H9 (cell line): ENCODE measurements around the gene POFUT2. TPM values are rescaled to one million over a fixed set of nuclear protein-coding genes. Genes with fewer than 3 reads are reported as not detected.
A peak's percentile ranks its signal among the peaks of the same experiment; 100 is the strongest.

Experiments
- DNase-seq: peaks from one replicate; pipeline ENCODE4 v3.0.0-alpha.2; 2017
- H2AFZ ChIP-seq: one replicate; pipeline ENCODE4 v1.6.1; 2013; ENCODE audit warnings: mild to moderate bottlenecking, low read length, control low read depth, moderate library complexity
- H2AK5ac ChIP-seq: 2 replicates; pipeline ENCODE4 v1.6.1; 2013; ENCODE audit warnings: low read length, control low read depth, mixed read lengths; ENCODE audit not compliant: insufficient read length
- H2BK120ac ChIP-seq: one replicate; pipeline ENCODE4 v1.6.1; 2013; ENCODE audit warnings: low read depth, mild to moderate bottlenecking, low read length, control low read depth, inconsistent platforms; ENCODE audit not compliant: poor library complexity, severe bottlenecking
- H2BK12ac ChIP-seq: 2 replicates; pipeline ENCODE4 v1.6.1; 2013; ENCODE audit warnings: low read length, control low read depth, mixed read lengths, low read depth; ENCODE audit not compliant: insufficient read length
- H2BK15ac ChIP-seq: 2 replicates; pipeline ENCODE4 v1.6.1; 2013; ENCODE audit warnings: low read depth, low read length, control low read depth
- H2BK20ac ChIP-seq: one replicate; pipeline ENCODE4 v1.6.1; 2013; ENCODE audit warnings: low read depth, mild to moderate bottlenecking, low read length, control low read depth, inconsistent platforms; ENCODE audit not compliant: poor library complexity, severe bottlenecking
- H2BK5ac ChIP-seq: 2 replicates; pipeline ENCODE4 v1.6.1; 2013; ENCODE audit warnings: low read length, control low read depth, mixed read lengths; ENCODE audit not compliant: insufficient read length
- H3K14ac ChIP-seq: 2 replicates; pipeline ENCODE4 v1.6.1; 2013; ENCODE audit warnings: low read length, control low read depth; ENCODE audit not compliant: insufficient read depth
- H3K18ac ChIP-seq: 2 replicates; pipeline ENCODE4 v1.6.1; 2013; ENCODE audit warnings: low read depth, mild to moderate bottlenecking, mixed read lengths, low read length, control low read depth; ENCODE audit not compliant: insufficient read length
- H3K23ac ChIP-seq: 2 replicates; pipeline ENCODE4 v1.6.1; 2013; ENCODE audit warnings: low read length, control low read depth, mixed read lengths, low read depth; ENCODE audit not compliant: insufficient read length
- H3K23me2 ChIP-seq: 2 replicates; pipeline ENCODE4 v1.6.1; 2013; ENCODE audit warnings: low read depth, mild to moderate bottlenecking, mixed read lengths, low read length, control low read depth; ENCODE audit not compliant: insufficient read length, poor library complexity, severe bottlenecking
- H3K27ac ChIP-seq: 2 replicates; pipeline ENCODE4 v1.5.1; 2013; ENCODE audit warnings: low read length, control low read depth, mixed read lengths, low read depth; ENCODE audit not compliant: insufficient read length
- H3K27me3 ChIP-seq: 2 replicates; pipeline ENCODE4 v1.6.1; 2013; ENCODE audit warnings: low read length, control low read depth, inconsistent platforms; ENCODE audit not compliant: insufficient read depth
- H3K4ac ChIP-seq: 2 replicates; pipeline ENCODE4 v1.6.1; 2013; ENCODE audit warnings: low read depth, mild to moderate bottlenecking, control low read depth, inconsistent platforms, low read length, moderate library complexity
- H3K4me1 ChIP-seq: 2 replicates; pipeline ENCODE4 v1.6.1; 2013; ENCODE audit warnings: low read length, control low read depth, inconsistent platforms; ENCODE audit not compliant: insufficient read depth
- H3K4me2 ChIP-seq: 2 replicates; pipeline ENCODE4 v1.6.1; 2013; ENCODE audit warnings: low read length, control low read depth, mixed read lengths; ENCODE audit not compliant: insufficient read length, insufficient read depth
- H3K56ac ChIP-seq: 2 replicates; pipeline ENCODE4 v1.6.1; 2013; ENCODE audit warnings: low read depth, mild to moderate bottlenecking, mixed read lengths, low read length, control low read depth; ENCODE audit not compliant: insufficient read length
- H3K79me1 ChIP-seq: 2 replicates; pipeline ENCODE4 v1.6.1; 2013; ENCODE audit warnings: low read depth, mild to moderate bottlenecking, moderate library complexity, low read length, control low read depth, inconsistent platforms; ENCODE audit not compliant: insufficient read depth, poor library complexity, severe bottlenecking
- H3K79me2 ChIP-seq: 2 replicates; pipeline ENCODE4 v1.6.1; 2013; ENCODE audit warnings: low read length, control low read depth, inconsistent platforms; ENCODE audit not compliant: insufficient read depth
- H3K9ac ChIP-seq: 2 replicates; pipeline ENCODE4 v1.6.1; 2013; ENCODE audit warnings: low read length, control low read depth, mixed read lengths; ENCODE audit not compliant: insufficient read length; ENCODE audit errors: extremely low read depth
- H3K9me3 ChIP-seq: one replicate; pipeline ENCODE4 v1.6.1; 2013; ENCODE audit warnings: low read depth, low read length, inconsistent platforms; ENCODE audit not compliant: control insufficient read depth
- H3T11ph ChIP-seq: one replicate; pipeline ENCODE4 v1.6.1; 2013; ENCODE audit warnings: mild to moderate bottlenecking, low read length, control low read depth, inconsistent platforms
- H4K20me1 ChIP-seq: one replicate; pipeline ENCODE4 v1.6.1; 2013; ENCODE audit not compliant: control insufficient read depth, insufficient read length, insufficient read depth
- H4K5ac ChIP-seq: 2 replicates; pipeline ENCODE4 v1.6.1; 2013; ENCODE audit warnings: low read depth, mild to moderate bottlenecking, mixed read lengths, low read length, control low read depth; ENCODE audit not compliant: insufficient read length
- H4K8ac ChIP-seq: replicated peaks from 2 replicates; pipeline ENCODE4 v1.6.1; 2013; ENCODE audit warnings: low read length, control low read depth, mixed read lengths, low read depth; ENCODE audit not compliant: insufficient read length
- H4K91ac ChIP-seq: 2 replicates; pipeline ENCODE4 v1.6.1; 2013; ENCODE audit warnings: low read depth, mild to moderate bottlenecking, moderate library complexity, mixed read lengths, low read length, control low read depth; ENCODE audit not compliant: insufficient read length
- H3K27ac Mint-ChIP-seq, 3 experiments: 2 replicates in 2 of 3; 3 replicates in 1 of 3; pipeline ENCODE4 v1.8.0; 2020 to 2021; ENCODE audit warnings: mixed read lengths in 3 of 3, mild to moderate bottlenecking in 1 of 3, moderate library complexity in 1 of 3
- H3K27me3 Mint-ChIP-seq: 2 replicates; pipeline ENCODE4 v1.8.0; 2021; ENCODE audit warnings: low read depth, mild to moderate bottlenecking, moderate library complexity, mixed read lengths
- H3K36me3 Mint-ChIP-seq, 3 experiments: 2 replicates in 2 of 3; 3 replicates in 1 of 3; pipeline ENCODE4 v1.8.0; 2020 to 2021; ENCODE audit warnings: low read depth in 3 of 3, mixed read lengths in 3 of 3; ENCODE audit not compliant: insufficient read depth in 1 of 3
- H3K4me1 Mint-ChIP-seq, 2 experiments: 2 replicates each; pipeline ENCODE4 v1.8.0; 2020; ENCODE audit warnings: mixed read lengths in 2 of 2
- H3K4me3 Mint-ChIP-seq, 2 experiments: 2 replicates in 1 of 2; 3 replicates in 1 of 2; pipeline ENCODE4 v1.8.0; 2020 to 2021; ENCODE audit warnings: mild to moderate bottlenecking in 2 of 2, mixed read lengths in 2 of 2, moderate library complexity in 1 of 2
- H3K9me3 Mint-ChIP-seq, 2 experiments: 2 replicates in 1 of 2; 3 replicates in 1 of 2; pipeline ENCODE4 v1.8.0; 2020; ENCODE audit warnings: mild to moderate bottlenecking in 2 of 2, mixed read lengths in 2 of 2, moderate library complexity in 1 of 2
- CTCF ChIP-seq: fragments of 200-600 bp; sonication (generic); conservative IDR thresholded peaks from 3 replicates; pipeline ENCODE4 v1.8.0; 2021; ENCODE audit warnings: antibody characterized with exemption, mild to moderate bottlenecking
- whole genome bisulfite sequencing: extraction: QIAGEN DNeasy Blood & Tissue Kit; methylation state at CpG from one replicate; pipeline ENCODE4 v1.1.7; 2013; ENCODE audit warnings: missing lambda C conversion rate, low lambda C conversion rate, mixed read lengths; ENCODE audit not compliant: insufficient read length; ENCODE audit errors: extremely low coverage; 5-methylcytosine and 5-hydroxymethylcytosine counted together
- total RNA-seq: library from RNA; stranded (reverse); gene quantifications from 2 replicates; pipeline ENCODE4 v1.2.1, GENCODE V29; 2021

The POFUT2 gene
- total RNA-seq, 1 experiment from 2014 or later: 34.8 TPM

- Histone ChIP-seq H2AK5ac (no peak overlapping the region), H4K5ac (no peak overlapping the region), H2BK12ac (no peak overlapping the region), H3K14ac (no peak overlapping the region), H4K20me1 (no peaks in the 10 kb centered on the region), H4K91ac (no peak overlapping the region), H3K27me3 (no peaks in the 10 kb centered on the region), H3K9ac (no peak overlapping the region), H2BK20ac (no peak overlapping the region), H3K4me1 (no peaks in the 10 kb centered on the region), H2BK5ac (no peak overlapping the region), H3K23ac (no peak overlapping the region), H2BK120ac (no peak overlapping the region), H3K56ac (no peak overlapping the region), H3T11ph (no peak overlapping the region), H3K4me2 (no peak overlapping the region), H3K79me1 (no peaks in the 10 kb centered on the region), H2BK15ac (no peak overlapping the region), H3K9me3 (no peaks in the 10 kb centered on the region), H3K18ac (no peak overlapping the region), H3K23me2 (peaks cover 2% of the 10 kb centered on the region), H3K27ac (no peak overlapping the region), H2AFZ (no peak overlapping the region), H4K8ac (no peak overlapping the region), H3K4ac (no peak overlapping the region), H3K79me2 (no peaks in the 10 kb centered on the region)
- Mint-ChIP-seq H3K4me3 (no peak overlapping the region), H3K36me3 (peaks cover 2 to 29% (median 10%) of the 10 kb centered on the region in 3 experiments; a peak in 6 of 7 replicates), H3K9me3 (peaks cover 29 to 38% of the 10 kb centered on the region in 2 experiments), H3K27me3 (peaks cover 22% of the 10 kb centered on the region), H3K4me1 (peaks cover 17 to 18% of the 10 kb centered on the region in 2 experiments), H3K27ac (no peak overlapping the region)
- TF ChIP-seq CTCF: no peak
- no CpG with 5 or more reads among the region's 20 CpGs for WGBS
- DNase-seq: peak; percentile 11
Observed at GRCh38 chr21:45246386-45247320, 41.0 kb downstream of the POFUT2 start.
